ENCODE data around the gene SDR42E2.

DNA sequence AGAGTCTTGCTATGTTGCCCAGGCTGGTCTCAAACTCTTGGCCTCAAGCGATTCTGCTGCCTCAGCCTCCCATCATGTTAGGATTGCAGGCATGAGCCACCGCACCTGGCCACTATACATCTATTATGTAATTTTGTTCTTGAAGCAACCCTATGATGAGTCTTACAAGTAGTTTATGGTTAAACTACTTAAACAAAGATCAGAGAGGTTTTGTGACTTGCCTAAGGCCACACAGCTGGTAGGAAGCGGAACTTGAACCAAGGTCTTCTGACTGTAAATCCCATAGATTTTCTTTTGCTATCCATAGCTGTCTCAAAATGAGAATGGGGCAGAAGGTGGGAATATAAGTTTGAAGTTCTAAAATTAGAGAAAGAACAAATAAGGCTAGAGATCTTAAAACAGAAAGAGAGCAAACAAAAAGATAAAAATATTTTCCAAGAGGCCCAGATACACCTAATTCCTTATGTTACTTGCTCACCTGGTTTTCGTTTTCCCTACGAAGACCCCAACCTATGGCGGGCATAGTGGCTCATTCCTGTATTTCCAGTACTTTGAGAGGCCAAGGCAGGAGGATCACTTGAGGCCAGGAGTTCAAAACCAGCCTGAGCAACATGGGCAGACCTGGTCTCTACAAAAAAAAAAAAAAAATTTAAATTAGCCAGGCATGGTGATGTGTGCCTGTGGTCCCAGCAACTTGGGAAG lies 37.6 kb upstream of the SDR42E2 start:
- TF ChIP-seq, protein P1, sequence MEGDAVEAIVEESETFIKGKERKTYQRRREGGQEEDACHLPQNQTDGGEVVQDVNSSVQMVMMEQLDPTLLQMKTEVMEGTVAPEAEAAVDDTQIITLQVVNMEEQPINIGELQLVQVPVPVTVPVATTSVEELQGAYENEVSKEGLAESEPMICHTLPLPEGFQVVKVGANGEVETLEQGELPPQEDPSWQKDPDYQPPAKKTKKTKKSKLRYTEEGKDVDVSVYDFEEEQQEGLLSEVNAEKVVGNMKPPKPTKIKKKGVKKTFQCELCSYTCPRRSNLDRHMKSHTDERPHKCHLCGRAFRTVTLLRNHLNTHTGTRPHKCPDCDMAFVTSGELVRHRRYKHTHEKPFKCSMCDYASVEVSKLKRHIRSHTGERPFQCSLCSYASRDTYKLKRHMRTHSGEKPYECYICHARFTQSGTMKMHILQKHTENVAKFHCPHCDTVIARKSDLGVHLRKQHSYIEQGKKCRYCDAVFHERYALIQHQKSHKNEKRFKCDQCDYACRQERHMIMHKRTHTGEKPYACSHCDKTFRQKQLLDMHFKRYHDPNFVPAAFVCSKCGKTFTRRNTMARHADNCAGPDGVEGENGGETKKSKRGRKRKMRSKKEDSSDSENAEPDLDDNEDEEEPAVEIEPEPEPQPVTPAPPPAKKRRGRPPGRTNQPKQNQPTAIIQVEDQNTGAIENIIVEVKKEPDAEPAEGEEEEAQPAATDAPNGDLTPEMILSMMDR (IDR thresholded peaks at IDR 0.05), result no peak
- TF ChIP-seq POLR2AphosphoS5 (IDR thresholded peaks at IDR 0.05) (no peak), POLR2A (IDR thresholded peaks at IDR 0.05; ENCODE audit: low read depth) (no peak)

Measured in esophagus muscularis mucosa (tissue), 3 donors.